PC-9 (cell line): ENCODE data around the gene PRUNE2. TPM values are rescaled to one million over a fixed set of nuclear protein-coding genes. Genes with fewer than 3 reads are reported as not detected.

Experiments
- BruUV-seq: library from RNA; stranded (reverse); fragments of 400-500 nt; replicated peaks from 2 replicates; lab custom pipeline; 2021; lab: Mats Ljungman, UMichigan
- CTCF ChIA-PET: fragments of 300-600 bp; sonication (Branson Sonifier 250); formaldehyde crosslinking; loops from one replicate; lab custom pipeline; 2022; ENCODE audit warnings: antibody characterized with exemption; lab: Charles Lee
- POLR2A ChIA-PET: fragments of 300-600 bp; sonication (Branson Sonifier 250); formaldehyde crosslinking; loops from one replicate; lab custom pipeline; 2022; ENCODE audit warnings: antibody characterized with exemption; ENCODE audit not compliant: unreplicated experiment; lab: Charles Lee
- DNase-seq, 2 experiments: peaks; one replicate each; pipeline versions ENCODE4 v3.0.0 to v3.0.0-alpha.2; 2015 to 2022; ENCODE audit warnings: mixed read lengths in 1 of 2
- H2AFZ ChIP-seq: fragments of 200-600 bp; sonication (generic); 2 replicates; pipeline ENCODE4 v1.8.1; 2017; ENCODE audit warnings: antibody characterized with exemption
- H3F3A ChIP-seq: fragments of 200-600 bp; sonication (generic); 2 replicates; pipeline ENCODE4 v1.8.1; 2017; ENCODE audit warnings: antibody characterized with exemption, mild to moderate bottlenecking, low read depth; ENCODE audit not compliant: insufficient read depth
- H3K27ac ChIP-seq: fragments of 200-600 bp; sonication (generic); 2 replicates; pipeline ENCODE4 v1.6.1; 2016; ENCODE audit warnings: mixed run types
- H3K27me3 ChIP-seq: fragments of 200-600 bp; sonication (generic); 2 replicates; pipeline ENCODE4 v1.6.1; 2016; ENCODE audit warnings: low read depth, mixed run types; ENCODE audit not compliant: insufficient read depth
- H3K36me3 ChIP-seq: fragments of 200-600 bp; sonication (generic); 2 replicates; pipeline ENCODE4 v1.6.1; 2016; ENCODE audit warnings: low read depth, mixed run types
- H3K4me1 ChIP-seq: fragments of 200-600 bp; sonication (generic); replicated peaks from 2 replicates; pipeline ENCODE4 v1.6.1; 2016; ENCODE audit warnings: mixed run types; ENCODE audit not compliant: insufficient read depth
- H3K4me2 ChIP-seq: fragments of 200-600 bp; sonication (generic); 2 replicates; pipeline ENCODE4 v1.6.1; 2017; ENCODE audit warnings: mixed run types
- H3K4me3 ChIP-seq: fragments of 200-600 bp; sonication (generic); 2 replicates; pipeline ENCODE4 v1.6.1; 2016; ENCODE audit warnings: mixed run types
- H3K79me2 ChIP-seq: fragments of 200-600 bp; sonication (generic); 2 replicates; pipeline ENCODE4 v1.6.1; 2017; ENCODE audit warnings: low read depth, mixed run types
- H3K9me2 ChIP-seq: fragments of 200-600 bp; sonication (generic); 2 replicates; pipeline ENCODE4 v1.8.1; 2017; ENCODE audit warnings: mild to moderate bottlenecking; ENCODE audit not compliant: insufficient read depth
- H3K9me3 ChIP-seq: fragments of 200-600 bp; sonication (generic); 2 replicates; pipeline ENCODE4 v1.8.1; 2016; ENCODE audit warnings: low read depth; ENCODE audit not compliant: insufficient read depth
- H4K20me1 ChIP-seq: fragments of 200-600 bp; sonication (generic); 2 replicates; pipeline ENCODE4 v1.8.1; 2017; ENCODE audit not compliant: insufficient read depth
- CTCF ChIP-seq: fragments of 200-600 bp; sonication (generic); conservative IDR thresholded peaks from 2 replicates; pipeline ENCODE4 v1.6.1; 2017; ENCODE audit warnings: mixed run types, antibody characterized with exemption, mild to moderate bottlenecking, moderate library complexity
- EZH2 ChIP-seq: fragments of 200-600 bp; sonication (generic); IDR thresholded peaks from 2 replicates; pipeline ENCODE4 v1.8.0; 2017; ENCODE audit warnings: antibody characterized with exemption, low read depth
- intact Hi-C: fragments of 100-400 bp; cut with micrococcal nuclease; formaldehyde crosslinking; loops from one replicate; pipeline ENCODE4 v1.10.0; 2022; ENCODE audit not compliant: unreplicated experiment
- total RNA-seq: library from RNA; stranded (reverse); gene quantifications from 2 replicates; pipeline ENCODE4 v1.2.3, GENCODE V29; 2021

PRUNE2 gene
- total RNA-seq, 1 experiment from 2014 or later, result 0.20 TPM

- H3K27me3 ChIP-seq, result no peaks in the 10 kb centered on the region
- H3F3A ChIP-seq, result no peaks in the 10 kb centered on the region
- BruUV-seq, result no TSS peak
- no peak overlapping the region for H3K4me2 ChIP-seq
- H3K9me3 ChIP-seq, result no peaks in the 10 kb centered on the region
- ChIA-PET POLR2A (no interaction called here), CTCF (no interaction called here)
- no peaks in the 10 kb centered on the region for H3K36me3 ChIP-seq
- no peak for DNase-seq
- TF ChIP-seq CTCF (no peak), EZH2 (no peak)
- H3K4me1 ChIP-seq, result no peaks in the 10 kb centered on the region
- H3K79me2 ChIP-seq, result no peaks in the 10 kb centered on the region
- no peak overlapping the region for H3K27ac ChIP-seq
- H3K9me2 ChIP-seq, result no peaks in the 10 kb centered on the region; the same call in 1 of the 2 replicates
- no peak overlapping the region for H2AFZ ChIP-seq
- no peaks in the 10 kb centered on the region for H4K20me1 ChIP-seq
- H3K4me3 ChIP-seq, result no peak overlapping the region
- intact Hi-C loops, result loop anchor here (10.0 kb wide), 1 partner anchor 274 kb away; no protein-coding TSS in a partner anchor
These were observed 317.6 kb downstream of the PRUNE2 start for GRCh38 chr9:76588316-76588715.

- no TSS peak for BruUV-seq
- Histone ChIP-seq H3K9me3 (no peaks in the 10 kb centered on the region), H3K27ac (no peak overlapping the region), H3F3A (no peaks in the 10 kb centered on the region), H4K20me1 (no peaks in the 10 kb centered on the region), H3K27me3 (no peaks in the 10 kb centered on the region), H3K4me3 (no peak overlapping the region), H3K79me2 (no peaks in the 10 kb centered on the region), H2AFZ (no peak overlapping the region), H3K36me3 (no peaks in the 10 kb centered on the region), H3K9me2 (no peaks in the 10 kb centered on the region; the same call in 1 of the 2 replicates), H3K4me2 (no peak overlapping the region), H3K4me1 (no peaks in the 10 kb centered on the region)
- no peak for DNase-seq
- CTCF ChIA-PET, result no interaction called here
- POLR2A ChIA-PET, result no interaction called here
- TF ChIP-seq EZH2, result no peak
- TF ChIP-seq CTCF, result no peak
- intact Hi-C loops, result loop anchor here (10.0 kb wide), 1 partner anchor 272 kb away; no protein-coding TSS in a partner anchor
These were observed 319.3 kb downstream of the PRUNE2 start for GRCh38 chr9:76586390-76587314.

GRCh38 chr9:76585487-76586389 lies 320.2 kb downstream of the PRUNE2 start:
- ChIA-PET POLR2A (no interaction called here), CTCF (no interaction called here)
- no peaks in the 10 kb centered on the region for H3K36me3 ChIP-seq
- no peak overlapping the region for H3K4me3 ChIP-seq
- intact Hi-C loops, result loop anchor here (10.0 kb wide), 1 partner anchor 271 kb away; no protein-coding TSS in a partner anchor
- no peaks in the 10 kb centered on the region for H3K9me3 ChIP-seq
- BruUV-seq, result no TSS peak
- H3K79me2 ChIP-seq, result no peaks in the 10 kb centered on the region
- H3K4me1 ChIP-seq, result no peaks in the 10 kb centered on the region
- H3K27ac ChIP-seq, result no peak overlapping the region
- no peaks in the 10 kb centered on the region for H3K27me3 ChIP-seq
- H4K20me1 ChIP-seq, result no peaks in the 10 kb centered on the region
- H2AFZ ChIP-seq, result no peak overlapping the region
- TF ChIP-seq CTCF (no peak), EZH2 (no peak)
- no peak overlapping the region for H3K4me2 ChIP-seq
- no peaks in the 10 kb centered on the region for H3F3A ChIP-seq
- H3K9me2 ChIP-seq, result no peaks in the 10 kb centered on the region; the same call in 1 of the 2 replicates
- DNase-seq, result no peak
